ENCODE results near the gene MST1. TPM values are rescaled to one million over a fixed set of nuclear protein-coding genes. Genes with fewer than 3 reads are reported as not detected.

MST1 gene
- total RNA-seq, 4 donors from 2014 or later: 11.7 to 23.7 (median 17.0) TPM

DNA sequence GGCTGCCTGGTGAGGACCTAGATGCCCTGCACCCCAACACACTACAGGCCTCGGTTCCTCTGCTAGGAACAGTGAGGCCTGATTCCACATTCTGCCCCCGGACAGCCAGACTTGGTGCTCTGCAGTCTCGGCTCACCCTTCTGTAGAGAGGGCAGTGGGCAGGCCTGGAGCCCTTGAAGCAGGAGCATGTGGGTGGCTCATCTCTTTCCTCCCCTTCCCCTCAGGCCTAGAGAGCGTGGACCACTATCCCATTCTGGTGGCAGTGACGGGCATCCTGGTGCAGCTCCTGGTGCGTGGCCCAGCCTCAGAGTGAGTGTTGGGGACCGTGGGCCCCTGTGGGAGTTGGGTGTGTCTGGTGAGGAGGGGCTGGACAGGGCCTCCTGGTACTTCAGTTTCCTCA lies 26.9 kb upstream of the MST1 start:
- no peak overlapping the region for H3K4me3 ChIP-seq
- TF ChIP-seq EP300 (IDR thresholded peaks at IDR 0.05) (no peak), POLR2A (IDR thresholded peaks at IDR 0.05) (no peak)
- TF ChIP-seq, protein P1, sequence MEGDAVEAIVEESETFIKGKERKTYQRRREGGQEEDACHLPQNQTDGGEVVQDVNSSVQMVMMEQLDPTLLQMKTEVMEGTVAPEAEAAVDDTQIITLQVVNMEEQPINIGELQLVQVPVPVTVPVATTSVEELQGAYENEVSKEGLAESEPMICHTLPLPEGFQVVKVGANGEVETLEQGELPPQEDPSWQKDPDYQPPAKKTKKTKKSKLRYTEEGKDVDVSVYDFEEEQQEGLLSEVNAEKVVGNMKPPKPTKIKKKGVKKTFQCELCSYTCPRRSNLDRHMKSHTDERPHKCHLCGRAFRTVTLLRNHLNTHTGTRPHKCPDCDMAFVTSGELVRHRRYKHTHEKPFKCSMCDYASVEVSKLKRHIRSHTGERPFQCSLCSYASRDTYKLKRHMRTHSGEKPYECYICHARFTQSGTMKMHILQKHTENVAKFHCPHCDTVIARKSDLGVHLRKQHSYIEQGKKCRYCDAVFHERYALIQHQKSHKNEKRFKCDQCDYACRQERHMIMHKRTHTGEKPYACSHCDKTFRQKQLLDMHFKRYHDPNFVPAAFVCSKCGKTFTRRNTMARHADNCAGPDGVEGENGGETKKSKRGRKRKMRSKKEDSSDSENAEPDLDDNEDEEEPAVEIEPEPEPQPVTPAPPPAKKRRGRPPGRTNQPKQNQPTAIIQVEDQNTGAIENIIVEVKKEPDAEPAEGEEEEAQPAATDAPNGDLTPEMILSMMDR (IDR thresholded peaks at IDR 0.05): no peak
- peaks cover 0 to 77% (median 0%) of the 10 kb centered on the region in 3 donors for H3K36me3 ChIP-seq
- no peaks in the 10 kb centered on the region for H3K27me3 ChIP-seq
- no peaks in the 10 kb centered on the region for H3K9me3 ChIP-seq
- no peak for DNase-seq (ENCODE audit: low spot score in 2 of 2)
- H3K4me1 ChIP-seq: peaks cover 0 to 26% (median 9%) of the 10 kb centered on the region in 4 donors
- no peak overlapping the region for H3K27ac ChIP-seq
- 89 to 92% methylated on average over 3 to 7 of the region's 7 CpGs for WGBS, 2 donors

DNA sequence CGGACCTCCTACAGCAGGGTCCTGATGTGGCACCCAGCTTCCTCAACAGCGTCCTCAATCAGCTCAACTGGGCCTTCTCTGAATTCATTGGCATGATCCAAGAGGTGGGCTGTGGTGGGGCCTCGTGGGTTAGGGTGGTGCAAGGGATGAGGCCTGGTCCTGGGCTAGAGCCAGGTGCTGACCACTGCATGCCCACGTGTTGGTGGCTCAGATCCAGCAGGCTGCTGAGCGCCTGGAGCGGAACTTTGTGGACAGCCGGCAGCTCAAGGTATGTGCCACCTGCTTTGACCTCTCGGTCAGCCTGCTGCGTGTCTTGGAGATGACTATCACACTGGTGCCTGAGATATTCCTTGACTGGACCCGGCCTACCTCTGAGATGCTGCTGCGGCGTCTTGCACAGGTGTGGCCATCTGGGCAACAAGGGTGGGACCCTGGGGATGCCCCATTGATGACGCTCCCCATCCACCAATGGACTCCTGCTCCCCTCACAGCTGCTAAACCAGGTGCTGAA lies 26.4 kb upstream of the MST1 start:
- peaks cover 0 to 25% (median 9%) of the 10 kb centered on the region in 4 donors for H3K4me1 ChIP-seq
- peaks cover 0 to 75% (median 0%) of the 10 kb centered on the region in 3 donors for H3K36me3 ChIP-seq
- H3K27me3 ChIP-seq: no peaks in the 10 kb centered on the region
- 93 to 94% methylated on average over 10 to 11 of the region's 13 CpGs for WGBS, 2 donors
- DNase-seq (ENCODE audit: low spot score in 2 of 2): no peak
- H3K27ac ChIP-seq: no peak overlapping the region
- H3K4me3 ChIP-seq: no peak overlapping the region
- H3K9me3 ChIP-seq: no peaks in the 10 kb centered on the region
- TF ChIP-seq, protein P1 (IDR thresholded peaks at IDR 0.05): no peak
- no peak for TF ChIP-seq EP300 (IDR thresholded peaks at IDR 0.05)
- TF ChIP-seq POLR2A (IDR thresholded peaks at IDR 0.05): no peak

DNA sequence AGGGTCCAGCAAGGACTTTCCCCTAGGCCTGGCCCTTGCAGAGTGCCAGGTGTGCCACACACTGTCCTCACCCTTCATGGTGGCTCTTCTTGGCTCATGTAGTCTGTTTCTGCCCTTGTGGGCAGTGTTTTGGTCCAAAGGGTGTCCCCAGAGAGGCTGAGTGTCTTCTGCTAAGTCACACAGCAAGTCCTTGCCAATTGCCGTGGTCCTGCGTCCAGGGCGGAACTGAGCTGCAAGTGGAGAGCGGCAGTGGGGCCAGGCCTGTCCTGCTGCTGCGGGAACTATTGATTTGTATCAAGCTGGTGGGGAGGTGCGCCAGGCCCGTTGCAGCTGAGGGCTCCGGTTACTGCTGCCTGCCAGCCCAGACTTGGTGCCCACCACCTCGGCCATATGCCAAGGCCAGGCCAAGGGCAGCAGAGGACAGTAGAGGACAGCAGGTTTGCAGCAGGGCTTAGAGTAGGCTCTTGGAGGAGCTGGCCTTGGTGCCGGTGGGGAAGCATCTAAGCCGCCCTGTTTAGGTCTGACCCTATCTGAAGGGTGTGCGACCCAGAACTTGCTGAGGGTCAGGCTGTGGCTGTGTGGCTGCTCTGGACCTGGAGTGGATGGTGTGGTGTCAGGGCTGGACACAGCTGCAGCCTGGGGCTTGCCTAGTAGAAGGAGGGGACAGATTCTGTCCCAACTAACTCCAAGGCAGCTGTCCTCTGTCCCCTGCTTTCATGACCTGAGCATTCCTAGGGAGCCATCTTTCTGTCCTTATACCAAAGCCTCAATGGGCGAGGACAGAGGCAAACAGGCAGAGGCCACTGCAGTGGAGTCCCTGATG lies 25.7 kb upstream of the MST1 start:
- peaks cover 0 to 74% (median 0%) of the 10 kb centered on the region in 3 donors for H3K36me3 ChIP-seq

DNA sequence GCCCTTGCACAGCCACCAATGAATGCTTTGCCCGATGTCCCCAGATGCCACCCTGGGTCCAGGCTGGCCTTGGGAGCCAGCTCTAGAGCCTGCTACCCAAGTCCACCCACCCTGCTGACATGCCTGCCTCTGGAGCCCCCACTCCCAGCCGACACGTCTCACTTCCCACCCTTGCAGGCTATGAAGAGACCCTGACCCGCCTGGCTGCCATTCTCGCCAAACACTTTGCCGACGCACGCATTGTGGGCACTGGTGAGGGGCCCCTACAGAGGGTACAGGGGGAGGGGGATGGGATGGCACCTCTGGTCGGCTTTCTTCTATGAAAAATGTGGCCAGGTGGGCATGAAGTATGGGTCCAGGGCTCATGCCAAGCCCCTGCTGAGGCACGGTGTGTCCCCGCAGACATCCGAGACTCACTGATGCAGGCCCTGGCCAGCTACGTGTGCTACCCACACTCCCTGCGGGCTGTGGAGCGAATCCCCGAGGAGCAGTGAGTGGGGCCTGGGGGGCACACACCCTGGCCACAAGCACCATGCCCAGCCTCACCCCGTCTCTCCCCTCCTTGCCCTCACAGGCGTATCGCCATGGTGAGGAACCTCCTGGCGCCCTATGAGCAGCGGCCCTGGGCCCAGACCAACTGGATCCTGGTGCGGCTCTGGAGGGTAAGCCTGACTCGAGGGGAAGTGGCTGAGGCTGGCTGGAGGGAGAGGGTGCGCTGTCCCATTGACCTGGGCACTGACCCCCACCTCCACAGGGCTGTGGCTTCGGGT lies 24.2 kb upstream of the MST1 start:
- H3K27me3 ChIP-seq: no peaks in the 10 kb centered on the region
- no peak overlapping the region for H3K27ac ChIP-seq
- DNase-seq (ENCODE audit: low spot score in 2 of 2): no peak
- peaks cover 0 to 85% (median 0%) of the 10 kb centered on the region in 3 donors for H3K36me3 ChIP-seq
- H3K4me3 ChIP-seq: no peak overlapping the region
- peaks cover 0 to 4% (median under 1%) of the 10 kb centered on the region in 4 donors for H3K4me1 ChIP-seq
- 88 to 93% methylated on average over 23 to 25 of the region's 25 CpGs for WGBS, 2 donors
- TF ChIP-seq, protein P1 (IDR thresholded peaks at IDR 0.05): no peak
- TF ChIP-seq EP300 (IDR thresholded peaks at IDR 0.05) (no peak), POLR2A (IDR thresholded peaks at IDR 0.05) (no peak)
- no peaks in the 10 kb centered on the region for H3K9me3 ChIP-seq

More for the DNA sequence above, 25.7 kb upstream of the MST1 start:
- 82 to 97% methylated on average over 4 to 13 of the region's 13 CpGs for WGBS, 2 donors
- TF ChIP-seq POLR2A (IDR thresholded peaks at IDR 0.05) (no peak), EP300 (IDR thresholded peaks at IDR 0.05) (no peak)
- TF ChIP-seq, protein P1 (IDR thresholded peaks at IDR 0.05): no peak
- no peaks in the 10 kb centered on the region for H3K27me3 ChIP-seq
- no peak overlapping the region for H3K4me3 ChIP-seq
- peaks cover 0 to 18% (median 9%) of the 10 kb centered on the region in 4 donors for H3K4me1 ChIP-seq
- DNase-seq (ENCODE audit: low spot score in 2 of 2): no peak
- H3K9me3 ChIP-seq: no peaks in the 10 kb centered on the region
- H3K27ac ChIP-seq: no peak overlapping the region
